HG03439 (cell line): ENCODE data around the gene CREB3L2.
A peak's percentile ranks its signal among the peaks of the same experiment; 100 is the strongest.
"Not testable (repeated sequence)": the region's sequence is repeated elsewhere in the genome, so short reads cannot be mapped to it uniquely, and the experiment has no call there.

ENCODE experiments used
- ATAC-seq: cut with Tn5 transposase; IDR thresholded peaks from one replicate; pipeline ENCODE4 v1.9.1; 2021; ENCODE audit warnings: mild to moderate bottlenecking, moderate library complexity; ENCODE audit not compliant: unreplicated experiment

Gene CREB3L2

GRCh38 chr7:138001529-138002095 lies at the start of gene CREB3L2:
Gene CREB3L2 (minus strand): TSS chr7:138002086. CDS start chr7:138001705, 381 bp downstream.
- ATAC-seq, result peak; percentile 31

GRCh38 chr7:138049505-138050116 lies 47.7 kb upstream of the CREB3L2 start:
- ATAC-seq, result no peak

DNA sequence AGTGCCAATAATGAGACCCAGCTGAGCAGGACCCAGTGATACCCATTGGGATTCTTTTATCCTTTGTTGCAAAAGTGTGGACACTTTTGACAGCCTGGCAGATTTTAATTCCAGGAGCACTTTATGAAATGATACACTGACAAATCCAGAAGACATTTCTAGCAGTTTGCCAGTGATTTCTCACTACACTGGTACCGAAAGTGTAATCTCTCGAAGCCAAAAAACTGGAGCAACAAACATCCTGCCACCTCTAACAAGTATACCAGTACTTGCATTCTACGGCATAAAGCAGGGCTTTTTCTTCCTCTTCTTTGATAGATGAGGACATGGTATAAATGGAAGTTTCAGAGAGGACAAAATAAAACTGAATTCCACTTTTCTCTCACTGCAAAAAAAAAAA lies 46.0 kb upstream of the CREB3L2 start:
- ATAC-seq, result no peak

DNA sequence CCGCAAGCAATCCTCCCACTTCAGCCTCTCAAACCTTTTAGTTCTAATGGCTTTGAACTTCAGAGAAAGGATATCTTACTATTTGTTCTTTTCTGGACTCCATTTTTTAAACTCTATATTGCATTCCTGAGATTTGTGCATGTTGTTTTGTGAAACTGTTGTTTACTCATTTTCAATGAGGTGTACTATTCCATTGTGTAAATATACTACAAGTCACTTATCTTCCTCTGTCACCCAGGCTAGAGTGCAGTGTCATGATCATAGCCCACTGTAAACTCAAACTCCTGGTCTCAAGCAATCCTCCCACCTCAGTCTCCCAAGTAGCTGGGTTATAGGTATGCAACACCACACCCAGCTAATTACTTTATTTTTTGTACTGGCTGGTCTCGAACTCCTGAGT lies 43.0 kb upstream of the CREB3L2 start:
- ATAC-seq, result no peak

DNA sequence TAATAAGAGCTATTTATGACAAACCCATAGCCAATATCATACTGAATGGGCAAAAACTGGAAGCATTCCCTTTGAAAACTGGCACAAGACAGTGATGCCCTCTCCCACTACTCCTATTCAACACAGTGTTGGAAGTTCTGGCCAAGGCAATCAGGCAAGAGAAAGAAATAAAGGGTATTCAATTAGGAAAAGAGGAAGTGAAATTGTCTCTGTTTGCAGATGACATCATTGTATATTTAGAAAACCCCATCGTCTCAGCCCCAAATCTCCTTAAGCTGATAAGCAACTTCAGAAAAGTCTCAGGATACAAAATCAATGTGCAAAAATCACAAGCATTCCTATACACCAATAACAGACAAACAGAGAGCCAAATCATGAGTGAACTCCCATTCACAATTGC lies 38.2 kb upstream of the CREB3L2 start:
- ATAC-seq, result not testable (repeated sequence)

GRCh38 chr7:138036135-138036534 lies 34.2 kb upstream of the CREB3L2 start:
- no peak for ATAC-seq

DNA sequence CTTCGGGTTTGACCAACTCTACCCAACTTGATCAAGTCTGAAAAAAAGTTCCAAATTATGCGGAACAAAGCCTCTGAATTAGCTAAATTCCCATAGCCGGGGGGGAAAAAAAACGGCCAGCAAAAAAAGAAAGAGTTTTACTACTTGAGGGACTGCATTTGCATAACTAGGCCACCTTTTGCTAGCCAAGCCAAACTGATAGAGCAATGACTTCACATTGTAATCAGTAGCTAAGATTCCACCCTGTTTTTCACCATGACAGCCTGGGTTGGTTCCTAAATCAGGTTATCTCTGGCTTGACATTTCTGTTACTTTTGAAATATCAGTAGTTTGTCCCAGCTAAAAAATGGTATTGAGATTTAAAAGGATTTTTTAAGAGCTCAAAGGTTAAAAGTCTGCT lies 31.4 kb upstream of the CREB3L2 start:
- ATAC-seq, result no peak

GRCh38 chr7:138032770-138033169 lies 30.9 kb upstream of the CREB3L2 start:
- ATAC-seq, result no peak

GRCh38 chr7:138032186-138032585 lies 30.3 kb upstream of the CREB3L2 start:
- no peak for ATAC-seq

GRCh38 chr7:138030679-138031351 lies 28.9 kb upstream of the CREB3L2 start:
- ATAC-seq, result no peak

- ATAC-seq, result no peak
Observed at GRCh38 chr7:138029941-138030340, 28.1 kb upstream of the CREB3L2 start.

DNA sequence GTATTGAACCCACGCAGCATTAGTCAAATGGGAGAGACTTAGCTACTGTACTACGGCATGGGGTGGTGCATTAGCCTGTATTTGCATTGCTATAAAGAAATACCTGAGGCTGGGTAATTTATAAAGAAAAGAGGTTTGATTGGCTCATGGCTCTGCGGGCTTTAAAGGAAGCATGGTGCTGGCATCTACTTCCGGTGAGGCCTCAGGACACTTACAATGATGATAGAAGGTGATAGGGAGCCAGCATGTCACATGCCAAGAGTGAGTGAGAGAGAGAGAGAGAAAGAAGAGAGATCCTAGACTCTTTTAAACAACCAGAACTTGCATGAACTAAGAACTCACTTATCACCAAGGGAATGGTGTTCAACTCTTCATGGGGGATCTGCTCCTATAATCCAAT lies 27.2 kb upstream of the CREB3L2 start:
- ATAC-seq, result no peak

- no peak for ATAC-seq
Observed at GRCh38 chr7:138027100-138027499, 25.2 kb upstream of the CREB3L2 start.

DNA sequence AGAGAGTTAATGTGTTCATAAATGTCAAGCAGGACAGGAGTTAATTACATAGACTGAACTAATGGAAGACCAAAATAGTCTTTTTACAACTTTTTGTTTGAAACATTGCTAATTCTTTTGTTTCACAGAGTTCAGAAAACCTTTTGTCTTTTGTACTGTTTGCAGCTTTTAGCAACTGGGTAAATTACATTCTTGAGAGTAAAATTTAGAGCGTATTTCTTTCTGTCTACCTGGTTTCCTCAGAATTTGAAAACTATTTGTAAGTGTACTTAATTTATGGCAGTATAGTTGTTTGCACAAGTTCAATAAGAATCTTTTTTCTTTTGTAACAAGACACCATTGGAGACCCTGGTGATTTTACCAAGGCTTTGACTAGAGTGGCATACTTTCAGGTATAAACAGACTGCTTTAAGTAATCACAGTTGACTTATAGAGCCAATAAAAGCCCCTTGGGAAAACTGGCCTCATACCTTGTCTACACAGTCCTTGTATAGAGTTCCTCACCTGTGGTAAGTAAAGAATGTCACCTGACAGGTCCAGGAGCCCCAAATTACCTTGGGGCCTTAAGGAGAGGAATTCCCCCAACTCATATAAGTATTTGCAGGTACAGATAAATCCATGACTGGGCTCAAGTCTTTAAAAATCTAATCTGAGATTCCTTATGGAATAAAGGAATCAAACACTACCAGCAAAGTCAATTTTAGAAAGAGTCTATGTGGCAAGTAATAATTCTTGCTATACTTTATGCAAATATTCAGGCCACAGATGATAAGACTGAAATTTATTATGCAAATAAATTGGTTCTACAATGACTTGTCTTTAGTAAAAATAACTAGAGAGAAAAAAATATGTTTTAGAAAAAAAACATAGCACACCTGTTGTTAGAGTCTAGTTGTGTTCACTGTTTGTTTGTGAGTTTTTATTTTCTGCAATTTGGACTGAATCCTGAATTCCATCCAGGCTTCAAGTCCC lies 23.6 kb upstream of the CREB3L2 start:
- ATAC-seq, result peak; percentile 61

DNA sequence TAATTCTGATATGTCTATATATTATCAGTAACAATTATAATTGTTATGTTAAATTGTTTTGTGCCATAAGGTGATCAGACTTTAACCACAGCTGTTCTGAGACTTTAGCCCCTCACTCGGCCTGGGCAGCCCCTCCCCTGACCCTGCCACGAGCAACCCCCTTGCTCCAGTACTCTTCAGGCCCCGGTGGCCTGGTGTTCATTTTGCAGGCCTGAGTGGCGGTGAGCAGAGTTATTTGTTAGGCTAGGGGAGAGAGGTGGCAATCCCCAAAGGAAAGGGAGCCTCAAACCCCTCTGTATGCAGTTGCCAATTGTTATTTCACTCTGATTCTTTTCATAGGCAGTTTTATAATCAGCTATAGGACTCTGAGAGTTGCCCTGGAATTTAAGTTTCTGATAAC lies 22.9 kb upstream of the CREB3L2 start:
- ATAC-seq, result no peak

GRCh38 chr7:138024343-138024691 lies 22.4 kb upstream of the CREB3L2 start:
- no peak for ATAC-seq

- peak; percentile 64 for ATAC-seq
Observed at GRCh38 chr7:138023618-138024342, 21.9 kb upstream of the CREB3L2 start.

- no peak for ATAC-seq
Observed at GRCh38 chr7:138021889-138022288, 20.0 kb upstream of the CREB3L2 start.

- ATAC-seq, result no peak
Observed at GRCh38 chr7:138017992-138018391, 16.1 kb upstream of the CREB3L2 start.

DNA sequence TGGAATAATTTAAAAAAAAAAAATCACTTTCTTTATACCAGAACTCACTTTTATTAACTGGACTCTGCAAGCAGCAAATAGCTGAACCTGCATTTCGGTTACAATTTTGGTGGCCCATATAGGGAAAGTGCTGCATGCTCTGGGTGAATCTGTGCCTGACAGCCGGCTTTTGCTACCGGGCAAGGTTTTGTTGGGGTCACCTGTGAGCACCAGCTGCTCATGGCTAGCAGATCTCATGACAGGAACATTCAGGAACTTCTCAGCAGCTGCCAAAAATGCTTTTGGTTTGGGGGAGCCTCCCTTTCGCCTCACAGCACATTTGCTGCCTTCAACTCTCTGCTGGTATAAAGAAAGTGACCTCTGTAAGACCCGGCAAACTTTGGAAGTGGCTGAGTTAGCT lies 13.2 kb upstream of the CREB3L2 start:
- no peak for ATAC-seq

- ATAC-seq, result no peak
Observed at GRCh38 chr7:138014686-138015085, 12.8 kb upstream of the CREB3L2 start.
